ENCODE measurements around the gene CSF3R. TPM values are rescaled to one million over a fixed set of nuclear protein-coding genes. Genes with fewer than 3 reads are reported as not detected.

Gene CSF3R
- total and polyA plus RNA-seq, 9 of the 15 experiments (the other 6 are each of a cell fraction or from before 2014, with no cell fraction given) = 0.21 to 0.86 (median 0.40) TPM; not detected in 1

- TF ChIP-seq JUNB (CRISPR knock-in tag; conservative IDR thresholded peaks at IDR 0.05) = no peak
- TF ChIP-seq KLF6 (CRISPR knock-in tag; IDR thresholded peaks at IDR 0.05; ENCODE audit: borderline replicate concordance) = no peak
- TF ChIP-seq ZSCAN29 (IDR thresholded peaks at IDR 0.05) = no peak
- TF ChIP-seq EZH2 (IDR thresholded peaks at IDR 0.05; ENCODE audit: borderline replicate concordance, low read depth, low read length) = no peak
- TF ChIP-seq POLR3A (IDR thresholded peaks at IDR 0.05; ENCODE audit: borderline replicate concordance, extremely low read depth, insufficient read depth, insufficient read length) = no peak
- TF ChIP-seq, protein P1, sequence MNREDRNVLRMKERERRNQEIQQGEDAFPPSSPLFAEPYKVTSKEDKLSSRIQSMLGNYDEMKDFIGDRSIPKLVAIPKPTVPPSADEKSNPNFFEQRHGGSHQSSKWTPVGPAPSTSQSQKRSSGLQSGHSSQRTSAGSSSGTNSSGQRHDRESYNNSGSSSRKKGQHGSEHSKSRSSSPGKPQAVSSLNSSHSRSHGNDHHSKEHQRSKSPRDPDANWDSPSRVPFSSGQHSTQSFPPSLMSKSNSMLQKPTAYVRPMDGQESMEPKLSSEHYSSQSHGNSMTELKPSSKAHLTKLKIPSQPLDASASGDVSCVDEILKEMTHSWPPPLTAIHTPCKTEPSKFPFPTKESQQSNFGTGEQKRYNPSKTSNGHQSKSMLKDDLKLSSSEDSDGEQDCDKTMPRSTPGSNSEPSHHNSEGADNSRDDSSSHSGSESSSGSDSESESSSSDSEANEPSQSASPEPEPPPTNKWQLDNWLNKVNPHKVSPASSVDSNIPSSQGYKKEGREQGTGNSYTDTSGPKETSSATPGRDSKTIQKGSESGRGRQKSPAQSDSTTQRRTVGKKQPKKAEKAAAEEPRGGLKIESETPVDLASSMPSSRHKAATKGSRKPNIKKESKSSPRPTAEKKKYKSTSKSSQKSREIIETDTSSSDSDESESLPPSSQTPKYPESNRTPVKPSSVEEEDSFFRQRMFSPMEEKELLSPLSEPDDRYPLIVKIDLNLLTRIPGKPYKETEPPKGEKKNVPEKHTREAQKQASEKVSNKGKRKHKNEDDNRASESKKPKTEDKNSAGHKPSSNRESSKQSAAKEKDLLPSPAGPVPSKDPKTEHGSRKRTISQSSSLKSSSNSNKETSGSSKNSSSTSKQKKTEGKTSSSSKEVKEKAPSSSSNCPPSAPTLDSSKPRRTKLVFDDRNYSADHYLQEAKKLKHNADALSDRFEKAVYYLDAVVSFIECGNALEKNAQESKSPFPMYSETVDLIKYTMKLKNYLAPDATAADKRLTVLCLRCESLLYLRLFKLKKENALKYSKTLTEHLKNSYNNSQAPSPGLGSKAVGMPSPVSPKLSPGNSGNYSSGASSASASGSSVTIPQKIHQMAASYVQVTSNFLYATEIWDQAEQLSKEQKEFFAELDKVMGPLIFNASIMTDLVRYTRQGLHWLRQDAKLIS (CRISPR knock-in tag; IDR thresholded peaks at IDR 0.05) = no peak
- no peak for TF ChIP-seq ZNF561 (CRISPR knock-in tag; conservative IDR thresholded peaks at IDR 0.05)
- no peak for TF ChIP-seq SLC30A9 (CRISPR knock-in tag; IDR thresholded peaks at IDR 0.05)
- TF ChIP-seq KLF16 (IDR thresholded peaks at IDR 0.05) = no peak
- TF ChIP-seq, protein P2, sequence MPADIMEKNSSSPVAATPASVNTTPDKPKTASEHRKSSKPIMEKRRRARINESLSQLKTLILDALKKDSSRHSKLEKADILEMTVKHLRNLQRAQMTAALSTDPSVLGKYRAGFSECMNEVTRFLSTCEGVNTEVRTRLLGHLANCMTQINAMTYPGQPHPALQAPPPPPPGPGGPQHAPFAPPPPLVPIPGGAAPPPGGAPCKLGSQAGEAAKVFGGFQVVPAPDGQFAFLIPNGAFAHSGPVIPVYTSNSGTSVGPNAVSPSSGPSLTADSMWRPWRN (IDR thresholded peaks at IDR 0.05; ENCODE audit: low read depth) = no peak
- no peak for TF ChIP-seq RAD51 (IDR thresholded peaks at IDR 0.05; ENCODE audit: borderline replicate concordance, low read depth)
Observed at GRCh38 chr1:36467027-36467410, 15.7 kb downstream of the CSF3R start (continued).

Data from K562 (cell line).